Measurements from ENCODE around the gene PHF1.

Gene PHF1

DNA sequence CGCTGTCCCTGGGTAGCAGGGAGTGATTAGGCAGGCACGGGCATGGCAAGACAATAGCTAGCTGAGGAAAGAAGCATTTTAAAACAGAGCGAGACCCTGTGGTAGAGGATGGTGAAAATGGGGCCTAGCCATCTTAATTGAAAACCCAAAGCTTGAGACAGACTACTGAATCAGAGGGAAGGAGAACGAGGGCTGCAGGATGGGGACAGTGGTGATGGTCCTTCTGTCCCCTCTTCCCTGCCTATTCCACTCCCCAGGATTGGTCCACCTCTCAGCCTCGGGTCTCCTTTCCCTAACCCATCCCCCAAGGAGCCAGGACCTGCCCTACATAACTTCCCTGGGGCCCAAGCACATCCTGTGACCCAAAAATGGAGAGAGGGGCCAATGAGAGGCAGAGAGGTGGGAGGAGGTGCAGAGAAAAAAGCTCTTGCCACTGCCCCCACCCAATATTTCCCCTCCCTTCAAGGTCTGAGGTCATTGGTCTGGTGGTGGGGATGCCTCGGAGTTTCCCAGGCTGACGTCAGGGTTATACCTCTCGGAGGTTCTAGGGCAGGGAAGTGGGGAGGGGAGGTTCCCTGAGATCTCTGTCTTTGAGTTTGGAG lies 8.0 kb downstream of the PHF1 start:
- peak in 1 of 2 experiments; percentile 15 for DNase-seq

DNA sequence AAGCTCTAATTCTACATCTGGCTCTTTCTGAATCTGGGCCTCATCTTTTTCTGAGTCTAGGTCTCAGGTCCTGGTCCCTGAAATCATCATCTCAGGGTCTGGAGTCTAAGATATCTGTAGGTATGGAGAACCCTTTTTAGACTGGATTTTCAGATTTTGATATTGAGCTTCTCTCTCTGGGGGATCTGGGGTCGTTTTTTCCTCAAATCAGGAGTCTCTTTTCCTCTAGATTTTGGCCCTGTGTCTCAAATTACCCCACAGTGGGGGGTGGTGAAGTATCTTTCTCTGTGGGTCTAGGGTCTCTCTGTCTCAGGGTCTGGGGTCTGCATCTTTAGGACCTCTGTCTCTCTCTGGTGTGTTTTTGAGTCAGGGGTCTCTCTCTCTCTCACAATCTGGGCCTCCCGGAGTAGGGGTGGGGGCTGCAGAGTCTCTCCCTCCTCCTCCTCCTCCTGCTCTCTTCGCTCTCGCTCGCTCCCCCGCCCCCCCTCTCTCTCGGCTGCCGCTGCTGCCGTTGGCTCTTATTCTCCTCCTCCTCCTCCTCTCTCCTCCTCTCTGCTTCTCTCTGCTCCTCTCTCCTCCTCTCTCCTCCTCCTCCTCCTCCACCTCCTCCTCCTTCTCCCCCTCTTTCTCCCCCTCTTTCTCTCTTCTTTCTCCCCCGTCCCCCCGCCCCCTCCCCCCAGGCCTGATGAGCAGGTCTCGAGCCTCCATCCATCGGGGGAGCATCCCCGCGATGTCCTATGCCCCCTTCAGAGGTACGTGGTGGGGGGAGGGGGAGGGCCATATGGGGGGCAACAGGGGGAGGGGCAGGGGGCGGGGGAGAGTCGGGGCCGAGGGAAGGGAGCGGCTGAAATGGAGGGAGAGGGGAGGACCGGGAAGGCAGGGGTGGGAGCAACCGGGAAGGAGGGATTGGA lies 9.0 kb downstream of the PHF1 start, which contains the start of gene SYNGAP1:
Gene SYNGAP1 (plus strand): TSS at position 486 of the 911 bp plus-strand sequence. CDS start 200 bp downstream, at position 686.
- peak in 1 of 2 experiments; percentile 18 for DNase-seq

DNA sequence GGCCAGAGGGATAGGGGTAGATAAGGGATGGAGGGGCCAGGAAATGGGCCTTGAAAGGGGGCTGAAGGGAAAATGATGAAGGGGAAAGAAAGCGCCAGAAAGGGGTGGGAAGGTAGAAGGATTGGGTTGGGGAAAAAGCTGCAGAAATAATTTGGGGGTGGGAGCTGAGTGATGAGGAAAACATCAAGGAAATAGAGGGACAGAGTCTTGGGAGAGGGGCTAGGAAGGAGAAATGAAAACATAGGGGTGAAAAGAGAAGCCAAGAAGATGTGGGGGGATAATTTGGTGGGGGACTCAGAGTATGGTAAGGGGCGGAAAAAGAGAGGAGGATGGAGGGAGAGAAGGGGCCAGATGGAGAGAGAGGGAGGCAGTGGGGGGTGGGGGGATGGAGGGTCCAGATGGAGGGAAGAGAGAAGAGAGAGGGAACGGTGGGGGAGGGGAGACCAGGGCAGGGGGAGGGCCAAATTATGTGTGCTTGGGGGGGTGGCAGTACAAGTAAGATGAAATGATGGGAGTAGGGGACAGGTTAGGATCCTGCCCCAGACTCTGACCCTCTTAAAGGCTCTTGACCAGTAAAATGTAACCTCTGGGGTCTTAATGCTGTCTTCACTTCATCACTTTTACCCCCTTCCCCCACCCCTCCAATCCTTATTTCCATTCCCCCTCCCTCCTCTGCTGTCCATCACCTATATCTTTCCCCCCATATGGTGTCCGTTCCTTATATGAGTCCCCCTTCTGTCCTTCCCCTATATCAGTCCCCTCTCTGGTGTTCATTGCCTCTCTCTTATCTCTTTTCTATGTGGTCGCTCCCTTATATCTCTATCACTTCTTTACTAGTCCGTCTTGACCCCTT lies 9.9 kb downstream of the PHF1 start:
- DNase-seq: no peak

GRCh38 chr6:33421344-33421643 lies 10.5 kb downstream of the PHF1 start:
- no peak for DNase-seq

DNA sequence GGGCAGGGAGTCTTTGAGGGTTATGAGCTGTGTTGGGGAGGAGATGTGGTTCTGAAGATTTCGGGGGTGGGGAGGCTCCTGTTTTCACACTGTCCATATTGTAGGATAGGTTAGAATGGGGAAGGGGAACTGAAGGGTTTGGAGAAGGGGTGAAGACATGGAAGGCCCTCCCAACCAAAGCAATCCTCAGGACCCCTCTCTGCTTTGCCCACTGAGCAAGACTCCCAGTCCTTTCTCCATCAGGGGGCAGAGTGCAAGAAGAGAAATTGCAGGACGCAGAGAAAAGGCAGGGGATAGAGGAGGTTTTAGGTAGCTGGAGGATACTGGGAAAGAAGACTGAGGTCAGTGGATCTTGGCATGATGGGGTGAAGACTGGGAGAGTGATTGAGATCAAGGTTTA lies 13.0 kb downstream of the PHF1 start:
- no peak for DNase-seq

DNA sequence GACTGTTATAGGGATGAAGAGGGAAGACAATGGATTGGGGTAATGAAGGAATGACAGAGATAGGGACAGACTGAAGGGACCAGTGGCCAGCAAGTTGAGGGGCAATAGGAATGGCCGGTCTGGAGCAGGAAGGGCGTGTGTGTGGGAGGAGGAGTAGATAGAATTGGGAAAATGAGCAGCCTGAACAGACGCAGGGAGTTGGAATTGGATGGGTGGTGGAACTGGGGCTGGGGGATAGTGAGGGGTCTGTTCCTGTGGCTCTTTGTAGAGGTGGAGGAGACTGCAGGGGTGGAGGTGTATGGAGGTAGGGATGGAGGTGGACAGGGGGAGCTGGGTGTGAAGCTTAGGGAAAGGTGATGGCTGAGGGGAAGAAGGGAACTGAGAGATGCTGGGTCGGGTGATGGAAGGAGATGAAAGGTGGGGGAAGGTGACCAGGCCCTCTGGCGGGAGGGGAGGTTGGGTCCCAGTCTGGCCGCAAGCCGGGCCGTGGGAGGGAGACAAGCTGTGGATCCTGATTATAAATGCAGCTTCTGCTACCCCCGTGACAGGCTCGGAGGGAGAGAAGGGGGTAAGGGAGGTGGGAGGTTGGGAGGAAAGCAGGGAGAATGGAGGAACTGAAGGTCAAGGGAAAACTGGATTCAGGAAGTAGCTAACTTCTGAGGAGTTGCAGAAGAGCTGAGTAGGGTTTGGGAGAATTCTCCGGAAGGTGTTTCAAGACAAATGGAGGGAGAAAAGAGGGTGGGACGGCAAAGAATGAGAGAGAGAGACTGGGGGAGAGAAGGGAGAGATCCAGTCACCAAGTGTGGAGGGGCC lies 14.2 kb downstream of the PHF1 start:
- DNase-seq: no peak

- DNase-seq: peak; percentile 69 to 84
These were observed 15.1 kb downstream of the PHF1 start for GRCh38 chr6:33425668-33426577.

DNA sequence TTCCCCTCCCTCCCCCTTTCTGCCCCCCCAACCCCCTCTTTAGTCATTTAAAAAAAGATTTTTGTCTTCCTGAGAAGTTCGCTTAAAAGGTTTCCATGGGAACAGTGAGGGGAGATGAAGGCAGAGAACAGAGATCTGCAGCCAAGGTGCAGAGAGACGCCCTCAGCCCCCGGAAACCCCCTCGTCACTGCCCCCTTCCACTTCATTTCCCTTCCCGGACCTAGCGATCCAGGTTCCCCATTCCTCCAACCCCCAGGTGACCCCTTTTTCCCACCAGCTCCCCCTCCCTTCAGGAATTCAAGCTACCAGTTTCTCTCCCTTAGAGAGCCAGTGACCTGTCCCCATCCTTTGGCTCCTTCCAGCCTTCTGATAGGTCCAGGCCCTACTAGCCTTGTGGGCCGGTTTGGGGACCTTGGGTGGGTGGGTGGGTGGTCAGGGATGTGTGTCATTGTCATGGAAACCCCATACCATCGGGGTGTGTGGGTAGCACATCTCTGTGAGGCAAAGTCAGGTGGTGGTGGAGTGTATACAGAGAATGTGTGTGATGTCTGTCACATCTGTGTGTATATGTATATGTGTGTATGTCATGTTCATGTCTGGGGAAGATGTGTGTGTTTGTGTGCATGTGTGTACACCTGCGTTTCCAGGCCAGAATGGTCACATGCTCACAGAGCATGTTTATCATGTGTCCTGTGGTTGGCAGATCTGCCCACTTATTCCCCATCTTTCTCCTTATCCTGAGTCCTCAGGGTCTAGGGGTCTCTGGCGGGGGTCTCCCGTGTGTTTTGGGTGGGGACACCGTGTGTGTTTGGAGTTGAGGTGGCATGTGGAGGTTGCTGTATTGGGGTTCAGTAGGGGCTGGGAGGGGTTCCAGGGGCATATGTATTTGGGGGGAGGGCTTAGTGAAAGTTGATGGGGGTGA lies 16.0 kb downstream of the PHF1 start:
- no peak for DNase-seq

DNA sequence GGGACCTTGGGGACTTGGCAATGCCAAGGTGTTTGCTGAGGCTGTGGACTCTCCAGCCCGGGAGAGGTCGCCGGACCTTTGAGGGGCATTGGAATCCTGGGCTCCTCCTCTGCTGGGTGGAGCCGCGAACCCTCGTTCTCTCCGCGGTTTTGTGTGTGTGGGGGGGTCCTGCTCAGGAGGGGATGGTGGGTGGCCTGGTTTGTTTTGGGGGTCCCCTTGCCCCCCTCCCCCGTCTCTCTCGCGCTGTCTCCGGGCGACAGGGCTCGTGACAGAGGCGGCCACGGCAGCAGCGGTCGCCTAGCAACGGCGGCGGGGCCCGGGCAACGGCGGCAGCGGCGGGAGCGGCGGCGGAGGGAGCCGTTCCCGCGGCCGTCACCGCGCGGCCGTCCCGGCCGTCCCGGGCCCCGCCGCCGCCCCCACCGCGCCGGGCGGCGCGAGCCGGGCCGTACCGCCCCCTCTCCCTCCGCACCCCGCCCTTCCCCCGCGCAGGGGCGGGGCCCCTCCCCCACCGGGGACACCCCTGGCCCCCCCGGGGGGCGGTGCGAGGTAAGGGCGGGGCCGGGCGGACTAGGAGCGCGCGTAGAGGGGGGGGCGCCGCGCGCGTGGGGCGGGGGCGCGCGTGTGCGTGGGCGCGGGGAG lies 16.9 kb downstream of the PHF1 start:
- no peak for DNase-seq

DNA sequence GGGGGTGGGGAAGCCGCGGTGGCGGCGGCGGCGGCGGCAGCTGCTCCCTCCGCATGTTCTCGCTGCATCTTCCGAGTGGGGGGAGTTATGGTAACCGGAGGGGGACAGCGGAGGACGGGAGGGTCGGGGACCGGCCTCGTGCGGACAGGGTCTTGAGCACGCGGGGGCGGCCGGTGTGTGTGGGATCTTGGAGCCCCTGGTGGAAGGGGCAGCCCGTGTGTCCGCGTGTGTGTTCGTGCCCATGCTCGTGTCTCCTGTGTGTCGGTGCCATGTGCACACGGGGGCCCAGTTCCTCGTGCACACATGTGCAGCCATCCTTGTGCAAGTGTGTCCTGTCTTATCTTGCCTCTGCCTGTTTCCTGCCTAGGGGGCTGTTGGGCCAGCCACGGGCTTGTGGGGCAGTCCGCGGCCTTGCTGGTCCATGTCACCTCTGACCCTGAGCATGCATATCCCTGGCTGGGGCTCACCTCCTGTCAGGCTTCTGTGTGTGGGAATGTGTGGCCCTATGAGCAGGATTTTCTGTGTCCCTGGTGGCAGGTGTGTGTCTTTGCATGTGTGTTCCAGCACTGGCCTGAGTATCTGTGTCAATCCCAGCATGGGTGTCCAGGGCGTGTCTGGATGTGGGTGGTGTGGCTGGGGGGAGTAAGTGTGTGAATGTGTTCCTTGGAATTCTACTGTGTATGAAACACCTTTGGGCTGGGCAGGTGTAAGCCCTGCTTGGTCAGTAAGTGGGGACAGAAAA lies 17.6 kb downstream of the PHF1 start:
- peak; percentile 49 to 54 for DNase-seq

DNA sequence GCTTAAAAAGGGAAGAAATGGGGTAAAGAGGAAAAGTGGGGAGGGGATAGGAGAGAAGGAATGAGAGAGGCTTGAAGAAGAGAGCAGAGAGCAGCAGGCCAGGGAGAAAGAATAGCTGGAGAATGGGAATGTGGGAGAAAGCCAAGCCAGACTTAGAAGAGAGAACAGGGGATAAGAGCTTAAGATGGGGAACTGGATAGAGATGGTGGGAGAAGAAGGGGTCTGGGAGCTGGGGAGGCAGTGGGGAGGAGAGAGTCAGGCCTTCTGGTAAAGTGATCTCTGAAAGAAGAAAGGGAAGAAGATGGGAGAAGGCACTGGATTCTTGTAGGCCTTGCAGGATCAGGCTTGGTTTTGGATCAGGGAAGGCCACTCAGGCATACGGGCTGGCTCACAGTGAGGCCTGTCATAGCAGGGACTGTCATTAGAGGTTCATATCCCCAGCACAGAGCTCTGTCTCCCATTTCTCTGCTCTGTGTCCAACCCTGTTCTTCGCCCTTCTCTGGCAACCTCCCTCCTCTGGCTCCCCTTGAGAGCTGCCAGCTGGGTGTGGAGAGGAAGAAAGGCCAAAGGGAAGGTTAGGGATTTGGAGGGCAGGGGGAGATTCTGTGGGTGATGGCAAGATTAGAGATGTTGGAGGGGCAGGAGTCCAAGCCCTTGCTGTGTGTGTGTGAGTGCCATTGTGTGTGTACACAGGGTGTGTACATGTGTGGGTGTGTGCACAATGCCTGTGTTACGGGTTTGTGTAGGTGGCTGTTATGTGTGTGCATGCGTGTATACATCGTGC lies 18.3 kb downstream of the PHF1 start:
- DNase-seq: no peak

GRCh38 chr6:33429750-33430052 lies 18.9 kb downstream of the PHF1 start:
- DNase-seq: no peak

DNA sequence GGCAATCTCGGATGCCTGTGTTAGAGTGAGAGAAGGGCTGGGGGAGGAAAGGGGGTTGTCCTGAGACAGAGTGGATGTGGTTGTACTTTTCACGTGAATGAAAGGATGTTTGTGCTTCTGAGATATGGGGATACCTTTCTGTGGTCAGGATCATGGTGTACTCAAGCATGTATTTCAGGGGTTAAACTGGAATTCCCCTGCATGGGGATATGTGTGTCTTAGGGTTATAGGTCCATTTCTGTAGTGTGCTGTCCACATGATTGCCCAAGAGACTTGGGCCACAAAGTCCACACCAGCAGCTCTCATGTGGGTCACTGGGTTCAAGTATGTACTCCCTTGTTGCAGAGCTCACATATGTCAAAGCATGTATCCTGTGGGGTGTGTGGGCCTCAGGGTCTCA lies 19.5 kb downstream of the PHF1 start:
- DNase-seq: no peak

GRCh38 chr6:33430991-33431879 lies 20.4 kb downstream of the PHF1 start:
- DNase-seq: peak; percentile 52 to 61

DNA sequence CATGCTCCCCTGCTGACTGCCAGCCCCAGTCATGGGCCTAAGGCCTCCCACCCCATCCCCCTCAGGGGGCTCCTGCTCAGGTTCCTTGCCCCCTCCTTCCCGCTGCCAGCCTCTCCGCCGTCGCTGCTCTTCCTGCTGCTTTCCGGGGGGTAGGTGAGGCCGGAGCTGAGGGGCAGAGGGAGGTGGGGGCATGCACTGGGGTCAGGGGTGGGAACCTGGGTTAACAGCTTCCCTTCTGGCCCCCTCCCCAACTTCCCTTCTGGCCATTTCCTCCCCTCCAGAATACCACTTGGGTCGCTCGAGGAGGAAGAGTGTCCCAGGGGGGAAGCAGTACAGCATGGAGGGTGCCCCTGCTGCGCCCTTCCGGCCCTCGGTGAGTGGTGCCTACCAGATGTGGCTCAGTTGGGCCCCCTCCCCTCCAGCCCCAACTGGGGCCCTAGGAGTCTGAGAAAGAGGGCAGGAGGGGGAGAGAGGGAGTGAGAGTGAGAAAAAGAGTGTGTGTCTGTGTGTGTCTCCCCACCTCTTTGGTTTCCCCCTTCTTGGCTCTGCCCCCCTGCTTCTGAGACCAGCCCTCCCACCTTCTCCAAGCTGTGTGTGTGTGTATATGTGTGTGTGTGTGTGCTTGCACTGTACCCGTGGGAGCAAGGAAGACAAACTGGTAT lies 21.2 kb downstream of the PHF1 start:
- no peak for DNase-seq

GRCh38 chr6:33432546-33432945 lies 21.7 kb downstream of the PHF1 start:
- DNase-seq: no peak

All from SHP77 (cell line).